Right ventricle myocardium inferior (tissue), 1 donor: Measurements from ENCODE around the gene IFNA16. TPM values are rescaled to one million over a fixed set of nuclear protein-coding genes. Genes with fewer than 3 reads are reported as not detected.
"Not testable (repeated sequence)": the region's sequence is repeated elsewhere in the genome, so short reads cannot be mapped to it uniquely, and the experiment has no call there.

ENCODE experiments used
- ATAC-seq: fragments of 200-7000 bp; cut with Tn5 transposase; one replicate; pipeline ENCODE4 v1.9.1; 2020; ENCODE audit warnings: mild to moderate bottlenecking, moderate library complexity
- DNase-seq: peaks from one replicate; pipeline ENCODE4 v3.0.0; 2021; ENCODE audit errors: missing footprints
- intact Hi-C: fragments of 100-400 bp; cut with DNase I; formaldehyde crosslinking; loops from one replicate; pipeline ENCODE4 v1.11.0; 2022
- total RNA-seq: library from RNA; stranded (reverse); fragmentation: NEBNext Ultra II Directional; extraction: Animal tissue kit (Norgen Biotek cat#: 25700); gene quantifications from one replicate; pipeline ENCODE4 v1.2.1, GENCODE V29; 2021
- donor health status: DM: no; HTN: yes; CAD: no; lungs with severe emphysema.

The IFNA16 gene
- total RNA-seq, 1 donor from 2014 or later, result not detected

GRCh38 chr9:21207043-21207442 lies 10.1 kb downstream of the IFNA16 start, which contains the start of gene IFNA10:
IFNA10 (minus strand) TSS chr9:21207143; CDS start chr9:21207097, 46 bp downstream.
- DNase-seq, intact Hi-C loops, ATAC-seq: not testable (repeated sequence)

- no peak for DNase-seq
- intact Hi-C loops, result no loop called here
- no peak for ATAC-seq
These were observed 11.9 kb downstream of the IFNA16 start for GRCh38 chr9:21205204-21205603.

- DNase-seq, ATAC-seq, intact Hi-C loops: not testable (repeated sequence)
These were observed 15.0 kb downstream of the IFNA16 start, which contains the start of gene IFNA7 for GRCh38 chr9:21202105-21202504. IFNA7 (minus strand) TSS chr9:21202205; CDS start chr9:21202165, 40 bp downstream.

GRCh38 chr9:21194867-21195776 lies 22.0 kb downstream of the IFNA16 start:
- DNase-seq, intact Hi-C loops, ATAC-seq: not testable (repeated sequence)

- DNase-seq, ATAC-seq, intact Hi-C loops: not testable (repeated sequence)
These were observed 29.6 kb downstream of the IFNA16 start, which contains the start of gene IFNA4 for GRCh38 chr9:21187487-21187886. IFNA4 (minus strand) TSS chr9:21187587; CDS start chr9:21187531, 56 bp downstream.

- ATAC-seq, result peak; percentile 44
- intact Hi-C loops, result not testable (repeated sequence)
These were observed 34.0 kb downstream of the IFNA16 start for GRCh38 chr9:21182810-21183736.

GRCh38 chr9:21174671-21175070 lies 42.4 kb downstream of the IFNA16 start:
- no peak for ATAC-seq
- intact Hi-C loops, result no loop called here
- DNase-seq, result no peak

More at GRCh38 chr9:21182810-21183736, 34.0 kb downstream of the IFNA16 start:
- DNase-seq, result not testable (repeated sequence)

GRCh38 chr9:21172156-21172555 lies 45.0 kb downstream of the IFNA16 start:
- intact Hi-C loops, result no loop called here
- DNase-seq, result no peak
- no peak for ATAC-seq

- intact Hi-C loops, result no loop called here
- ATAC-seq (no peak), DNase-seq (no peak)
These were observed 45.8 kb downstream of the IFNA16 start for GRCh38 chr9:21171351-21171750.

GRCh38 chr9:21166560-21166959 lies 50.6 kb downstream of the IFNA16 start, which contains the start of gene IFNA21:
IFNA21 (minus strand) TSS chr9:21166660; CDS start chr9:21166612, 48 bp downstream.
- DNase-seq, intact Hi-C loops, ATAC-seq: not testable (repeated sequence)

Other genes starting within 250 kb of the IFNA16 start
- gene HACD4, start 185.7 kb downstream of the IFNA16 start, total RNA-seq, result 1.1 TPM
- gene IFNB1, start 139.4 kb downstream of the IFNA16 start, total RNA-seq, result not detected
- gene IFNW1, start 75.5 kb downstream of the IFNA16 start, total RNA-seq, result not detected
- gene IFNA21, start 50.7 kb downstream of the IFNA16 start, total RNA-seq, result not detected
- gene IFNA4, start 29.7 kb downstream of the IFNA16 start, total RNA-seq, result not detected
- gene IFNA7, start 15.1 kb downstream of the IFNA16 start, total RNA-seq, result not detected
- gene IFNA10, start 10.2 kb downstream of the IFNA16 start, total RNA-seq, result not detected
- gene IFNA17, start 10.9 kb upstream of the IFNA16 start, total RNA-seq, result not detected
- not detected for gene IFNA14, start 22.7 kb upstream of the IFNA16 start, total RNA-seq
- not detected for gene IFNA5, start 88.0 kb upstream of the IFNA16 start, total RNA-seq
- gene KLHL9, start 118.1 kb upstream of the IFNA16 start, total RNA-seq, result 12.2 TPM
- gene IFNA6, start 133.6 kb upstream of the IFNA16 start, total RNA-seq, result not detected
- not detected for gene IFNA13, start 150.7 kb upstream of the IFNA16 start, total RNA-seq
- gene IFNA2, start 168.1 kb upstream of the IFNA16 start, total RNA-seq, result not detected
- gene IFNA8, start 191.8 kb upstream of the IFNA16 start, total RNA-seq, result not detected
- gene IFNA1, start 223.1 kb upstream of the IFNA16 start, total RNA-seq, result not detected